Gastroesophageal sphincter (tissue), 4 donors: ENCODE results near the gene RFX4. TPM values are rescaled to one million over a fixed set of nuclear protein-coding genes. Genes with fewer than 3 reads are reported as not detected.

ENCODE experiments used
- ATAC-seq: fragments of 150-250 bp; one replicate; pipeline ENCODE4 v1.9.1; 2016; ENCODE audit warnings: mild to moderate bottlenecking, moderate library complexity
- H3K27ac ChIP-seq, 4 donors: fragments of 200-600 bp; sonication (generic) in 3 of 4; 1 replicate in 3 of 4; 2 replicates in 1 of 4; pipeline ENCODE4 v1.5.1; 2016 to 2019
- H3K27me3 ChIP-seq: fragments of 200-600 bp; sonication (generic); one replicate; pipeline ENCODE4 v1.5.1; 2019
- H3K36me3 ChIP-seq, 2 donors: fragments of 200-600 bp; sonication (generic); one replicate each; pipeline ENCODE4 v1.5.1; 2019; ENCODE audit warnings: control low read depth in 1 of 2
- H3K4me1 ChIP-seq, 3 donors: fragments of 200-600 bp; sonication (generic); 1 replicate in 2 of 3; 2 replicates in 1 of 3; pipeline ENCODE4 v1.5.1; 2016 to 2019; ENCODE audit warnings: control low read depth in 2 of 3
- H3K4me3 ChIP-seq, 2 donors: fragments of 200-600 bp; sonication (generic); one replicate each; pipeline ENCODE4 v1.5.1; 2019; ENCODE audit warnings: mild to moderate bottlenecking in 1 of 2, moderate library complexity in 1 of 2
- H3K9me3 ChIP-seq, 3 donors: fragments of 200-600 bp; sonication (generic); one replicate each; pipeline ENCODE4 v1.5.1; 2017 to 2019; ENCODE audit warnings: control low read depth in 2 of 3
- CTCF ChIP-seq, 4 experiments: fragments of 200-600 bp in 2 of 4; fragments of 450-650 bp in 2 of 4; sonication (generic) in 1 of 4; IDR thresholded peaks; one replicate each; pipeline ENCODE4 v1.5.1; 2017 to 2019; ENCODE audit warnings: antibody characterized with exemption in 4 of 4, mild to moderate bottlenecking in 2 of 4, moderate library complexity in 2 of 4
- EP300 ChIP-seq: sonication (generic); formaldehyde crosslinking; IDR thresholded peaks from one replicate; pipeline ENCODE4 v1.6.1; 2017; ENCODE audit warnings: antibody characterized with exemption, mild to moderate bottlenecking
- POLR2A ChIP-seq, 2 donors: fragments of 450-650 bp; IDR thresholded peaks; one replicate each; pipeline ENCODE4 v1.6.1; 2017; ENCODE audit warnings: antibody characterized with exemption in 2 of 2, mild to moderate bottlenecking in 2 of 2, moderate library complexity in 1 of 2
- POLR2AphosphoS5 ChIP-seq: sonication (generic); formaldehyde crosslinking; IDR thresholded peaks from one replicate; pipeline ENCODE4 v1.6.1; 2017; ENCODE audit warnings: antibody characterized with exemption
- WGBS, 2 donors: methylation state at CpG; one replicate each; pipeline ENCODE4 v1.1.5; 2018; ENCODE audit warnings: low coverage in 1 of 2; 5-methylcytosine and 5-hydroxymethylcytosine counted together
- total RNA-seq, 4 donors: library from RNA; depleted of rRNA; stranded (reverse); fragments of >200 nt; gene quantifications; one replicate each; pipeline ENCODE4 v1.1.0, GENCODE V29; 2016

Gene RFX4
- total RNA-seq, 4 donors from 2014 or later = not detected

GRCh38 chr12:106631797-106632196 is 49.0 kb downstream of the RFX4 start:
- no peak for ATAC-seq
- H3K9me3 ChIP-seq = no peaks in the 10 kb centered on the region
- H3K27ac ChIP-seq = no peak overlapping the region
- no peaks in the 10 kb centered on the region for H3K4me1 ChIP-seq
- WGBS, 2 donors = 50 to 54% methylated on average over 2 of the region's 2 CpGs
- peaks cover 7% of the 10 kb centered on the region for H3K27me3 ChIP-seq
- H3K36me3 ChIP-seq = no peaks in the 10 kb centered on the region
- TF ChIP-seq POLR2A (IDR thresholded peaks at IDR 0.05) (no peak), CTCF (IDR thresholded peaks at IDR 0.05) (no peak), EP300 (no peak), POLR2AphosphoS5 (no peak)
- no peak overlapping the region for H3K4me3 ChIP-seq

GRCh38 chr12:106632797-106633450 is 50.1 kb downstream of the RFX4 start:
- no peak for ATAC-seq

GRCh38 chr12:106633451-106633823 is 50.6 kb downstream of the RFX4 start:
- TF ChIP-seq EP300 (no peak), POLR2AphosphoS5 (no peak), CTCF (IDR thresholded peaks at IDR 0.05) (no peak), POLR2A (IDR thresholded peaks at IDR 0.05) (no peak)

More at GRCh38 chr12:106632797-106633450, 50.1 kb downstream of the RFX4 start:
- Histone ChIP-seq H3K36me3 (no peaks in the 10 kb centered on the region), H3K4me1 (no peaks in the 10 kb centered on the region), H3K9me3 (no peaks in the 10 kb centered on the region), H3K27me3 (peaks cover 7% of the 10 kb centered on the region), H3K4me3 (no peak overlapping the region), H3K27ac (no peak overlapping the region)
- WGBS, 2 donors = 66 to 68% methylated on average over 3 to 7 of the region's 7 CpGs
- TF ChIP-seq CTCF (IDR thresholded peaks at IDR 0.05) = no peak
- TF ChIP-seq POLR2AphosphoS5 = no peak
- TF ChIP-seq EP300 = no peak
- no peak for TF ChIP-seq POLR2A (IDR thresholded peaks at IDR 0.05)

GRCh38 chr12:106634206-106634605 is 51.4 kb downstream of the RFX4 start:
- no peaks in the 10 kb centered on the region for H3K4me1 ChIP-seq
- WGBS, 2 donors = 70 to 80% methylated on average over 6 to 7 of the region's 7 CpGs
- TF ChIP-seq POLR2AphosphoS5 (no peak), POLR2A (IDR thresholded peaks at IDR 0.05) (no peak), EP300 (no peak), CTCF (IDR thresholded peaks at IDR 0.05) (no peak)
- H3K27me3 ChIP-seq = peaks cover 7% of the 10 kb centered on the region
- H3K4me3 ChIP-seq = no peak overlapping the region
- H3K9me3 ChIP-seq = no peaks in the 10 kb centered on the region
- H3K36me3 ChIP-seq = no peaks in the 10 kb centered on the region
- no peak for ATAC-seq
- no peak overlapping the region for H3K27ac ChIP-seq

More at GRCh38 chr12:106633451-106633823, 50.6 kb downstream of the RFX4 start:
- Histone ChIP-seq H3K4me1 (no peaks in the 10 kb centered on the region), H3K27ac (no peak overlapping the region), H3K36me3 (no peaks in the 10 kb centered on the region), H3K27me3 (peaks cover 7% of the 10 kb centered on the region), H3K4me3 (no peak overlapping the region), H3K9me3 (no peaks in the 10 kb centered on the region)
- no peak for ATAC-seq
- 75 to 78% methylated on average over 1 of the region's 1 CpG for WGBS, 2 donors

- WGBS, 2 donors = 71% methylated on average over 3 of the region's 5 CpGs; no CpG with 5 or more reads in 1 of the 2 donors
- Histone ChIP-seq H3K27me3 (peaks cover 10% of the 10 kb centered on the region), H3K4me3 (no peak overlapping the region), H3K9me3 (no peaks in the 10 kb centered on the region), H3K36me3 (no peaks in the 10 kb centered on the region), H3K4me1 (no peaks in the 10 kb centered on the region), H3K27ac (no peak overlapping the region)
- TF ChIP-seq CTCF (IDR thresholded peaks at IDR 0.05) (no peak), EP300 (no peak), POLR2A (IDR thresholded peaks at IDR 0.05) (no peak), POLR2AphosphoS5 (no peak)
- no peak for ATAC-seq
These were observed 60.2 kb downstream of the RFX4 start for GRCh38 chr12:106643000-106643399.
